ENCODE data around the gene OSBPL6. TPM values are rescaled to one million over a fixed set of nuclear protein-coding genes. Genes with fewer than 3 reads are reported as not detected.

The OSBPL6 gene
- total and polyA plus RNA-seq, 2 of the 13 experiments (the other 11 are each of a cell fraction or from before 2014, with no cell fraction given) = 0.03 to 0.11 TPM

- FAIRE-seq (peak; percentile 92), DNase-seq (ENCODE audit: low spot score) (peak; percentile 95), ATAC-seq (peak; percentile 88)
- H3K36me3 ChIP-seq (replicated peaks in 1 of 2; ENCODE audit: control insufficient read depth in 1 of 2, insufficient read depth in 2 of 2, low read length in 2 of 2) = peaks cover 0 to 6% of the 10 kb centered on the region in 2 experiments; a peak in 3 of 5 replicates
- WGBS (ENCODE audit: low lambda C conversion rate) = 0% methylated on average over 1 of the region's 1 CpG
- peak overlapping the region; percentile 29 for H3K9ac ChIP-seq (ENCODE audit: insufficient read depth, low read depth, low read length)
- ChIA-PET CTCF (ENCODE audit: low intra/inter-chr PET ratio, low total read pairs) (no interaction called here), POLR2A (interaction anchor here (0.6 to 3.6 kb wide), 10 partner anchors 9 to 51 kb away, joined by 3 to 76 read pairs (median 6); partner anchors contain the start of genes PJVK and PRKRA)
- intact Hi-C loops (cut with micrococcal nuclease; ENCODE audit: unreplicated experiment) (no loop called here), in situ Hi-C loops (cut with HindIII; ENCODE audit: extremely low pct_ligation_motif_present, low pct_unique_long_range_greater_than_20kb) (no loop called here)
- peaks cover 7% of the 10 kb centered on the region; the same call in 1 of the 2 replicates for H3K9me3 ChIP-seq (ENCODE audit: low read length)
- peak overlapping the region; percentile 75 for H3K27ac ChIP-seq (ENCODE audit: extremely low read length, insufficient read depth, low read length)
- peak overlapping the region; percentile 57 for H3K4me2 ChIP-seq (ENCODE audit: low read depth, low read length)
- peaks cover 25% of the 10 kb centered on the region for H3K4me1 ChIP-seq (ENCODE audit: insufficient read depth, low read length)
- H4K20me1 ChIP-seq (ENCODE audit: insufficient read depth, low read length) = no peaks in the 10 kb centered on the region
- no peaks in the 10 kb centered on the region for H3K27me3 ChIP-seq (ENCODE audit: control insufficient read depth in 1 of 2, insufficient read depth in 2 of 2, low read length in 2 of 2)
- H3K79me2 ChIP-seq (ENCODE audit: insufficient read depth, low read length) = no peaks in the 10 kb centered on the region
- H3K4me3 ChIP-seq (replicated peaks in 1 of 3; ENCODE audit: insufficient read depth in 1 of 3, low read depth in 2 of 3, low read length in 3 of 3) = peak overlapping the region in 1 of 3 experiments; percentile 4; a peak in 1 of 6 replicates
- H2AFZ ChIP-seq (ENCODE audit: low read length) = no peak overlapping the region
- no TSS peak for BruUV-seq (replicated peaks)
- peak in 1 of 2 experiments; percentile 30; a peak in 1 of 4 replicates for TF ChIP-seq REST (IDR thresholded peaks at IDR 0.05; ENCODE audit: borderline replicate concordance in 1 of 2, low read depth in 1 of 2, low read length in 2 of 2)
- no peak for TF ChIP-seq PLSCR1 (CRISPR knock-in tag; IDR thresholded peaks at IDR 0.05; ENCODE audit: borderline replicate concordance)
- TF ChIP-seq TCF7 (IDR thresholded peaks at IDR 0.05; ENCODE audit: low read depth) = 0 out of 2 replicates have a peak, but pooled peaks have one; percentile 30
- no peak for TF ChIP-seq KDM3A (CRISPR knock-in tag; IDR thresholded peaks at IDR 0.05; ENCODE audit: low read depth)
- peak; percentile 69; the same call in 1 of the 2 replicates for TF ChIP-seq HIC2 (CRISPR knock-in tag; IDR thresholded peaks at IDR 0.05; ENCODE audit: low read depth)
- peak; percentile 59 for TF ChIP-seq KMT2B (CRISPR knock-in tag; IDR thresholded peaks at IDR 0.05)
- no peak for TF ChIP-seq KDM5A (IDR thresholded peaks at IDR 0.05; ENCODE audit: borderline replicate concordance, low read length)
- TF ChIP-seq ZNF292 (CRISPR knock-in tag; IDR thresholded peaks at IDR 0.05; ENCODE audit: borderline replicate concordance, low read depth) = peak; percentile 78; the same call in 1 of the 2 replicates
- TF ChIP-seq, protein P1, sequence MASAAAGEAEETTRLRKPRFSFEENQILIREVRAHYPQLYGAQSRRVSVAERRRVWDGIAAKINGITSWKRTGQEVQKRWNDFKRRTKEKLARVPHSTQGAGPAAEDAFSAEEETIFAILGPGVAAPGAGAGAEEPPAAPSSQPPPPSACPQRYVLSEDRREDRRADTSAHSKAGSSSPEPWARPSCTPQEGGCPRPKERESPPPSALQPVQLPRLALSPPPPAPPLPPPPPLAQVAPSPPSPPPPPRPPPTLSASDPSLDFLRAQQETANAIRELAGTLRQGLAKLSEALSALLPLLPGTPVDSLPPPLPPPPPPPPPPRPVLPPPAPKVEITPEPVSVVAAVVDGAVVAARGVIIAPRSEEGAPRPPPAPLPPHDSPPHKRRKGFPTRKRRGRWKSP (CRISPR knock-in tag; IDR thresholded peaks at IDR 0.05) = peak; percentile 77; the same call in 1 of the 2 replicates
- TF ChIP-seq LRRFIP1 (CRISPR knock-in tag; conservative IDR thresholded peaks at IDR 0.05) = no peak; the same call in 1 of the 2 replicates
- peak; percentile 90 for TF ChIP-seq RCOR2 (CRISPR knock-in tag; IDR thresholded peaks at IDR 0.05)
Measured at GRCh38 chr2:178428396-178428806, 234.1 kb downstream of the OSBPL6 start.
